Activated B cell treated with CpG ODN at 0.5 μM for 24 hours (primary cell): Measurements from ENCODE around the gene IQCF2. TPM values are rescaled to one million over a fixed set of nuclear protein-coding genes. Genes with fewer than 3 reads are reported as not detected.

Experiments
- ATAC-seq: fragments of 200-7000 bp; cut with Tn5 transposase; one replicate; pipeline ENCODE4 v1.10.0; 2021; ENCODE audit warnings: low read depth, mild to moderate bottlenecking, moderate library complexity
- CTCF ChIA-PET: fragments of 350-600 bp; sonication (Branson Sonifier 250); formaldehyde crosslinking; loops from one replicate; lab custom pipeline; 2021; ENCODE audit warnings: antibody characterized with exemption; lab: Charles Lee
- POLR2A ChIA-PET: fragments of 350-600 bp; sonication (Branson Sonifier 250); formaldehyde crosslinking; loops from one replicate; lab custom pipeline; 2021; ENCODE audit warnings: antibody characterized with exemption; lab: Charles Lee
- DNase-seq: peaks from one replicate; pipeline ENCODE4 v3.0.0; 2022
- H3K27ac Mint-ChIP-seq: one replicate; pipeline ENCODE4 v1.8.0; 2020; ENCODE audit warnings: mixed read lengths
- H3K27me3 Mint-ChIP-seq: one replicate; pipeline ENCODE4 v1.8.0; 2021; ENCODE audit warnings: mixed read lengths
- H3K36me3 Mint-ChIP-seq: one replicate; pipeline ENCODE4 v1.8.0; 2021; ENCODE audit warnings: low read depth, mixed read lengths
- H3K4me1 Mint-ChIP-seq: one replicate; pipeline ENCODE4 v1.8.0; 2021; ENCODE audit warnings: mixed read lengths
- H3K4me3 Mint-ChIP-seq: one replicate; pipeline ENCODE4 v1.8.0; 2020; ENCODE audit warnings: mild to moderate bottlenecking, mixed read lengths
- H3K9me3 Mint-ChIP-seq: one replicate; pipeline ENCODE4 v1.8.0; 2020; ENCODE audit warnings: mixed read lengths
- CTCF ChIP-seq: fragments of 200-600 bp; IDR thresholded peaks from one replicate; pipeline ENCODE4 v1.8.0; 2022; ENCODE audit warnings: antibody characterized with exemption, mild to moderate bottlenecking
- intact Hi-C: fragments of 100-400 bp; cut with micrococcal nuclease; formaldehyde crosslinking; loops from one replicate; pipeline ENCODE4 v1.15.1; 2024
- total RNA-seq: library from RNA; stranded (reverse); gene quantifications from 2 replicates; pipeline ENCODE4 v1.2.3, GENCODE V29; 2022

IQCF2 gene
- total RNA-seq, 1 donor from 2014 or later, result not detected

- H3K27ac Mint-ChIP-seq, result no peak overlapping the region
- no peak for TF ChIP-seq CTCF
- DNase-seq (no peak), ATAC-seq (no peak)
- intact Hi-C loops, result no loop called here
- peaks cover 29% of the 10 kb centered on the region for H3K27me3 Mint-ChIP-seq
- no peaks in the 10 kb centered on the region for H3K36me3 Mint-ChIP-seq
- POLR2A ChIA-PET, result no interaction called here
- H3K9me3 Mint-ChIP-seq, result no peaks in the 10 kb centered on the region
- H3K4me3 Mint-ChIP-seq, result no peak overlapping the region
- CTCF ChIA-PET, result no interaction called here
- no peaks in the 10 kb centered on the region for H3K4me1 Mint-ChIP-seq
Measured at GRCh38 chr3:51869304-51869703, 7.9 kb downstream of the IQCF2 start.

GRCh38 chr3:51873253-51873766 lies 11.9 kb downstream of the IQCF2 start:
- Mint-ChIP-seq H3K9me3 (no peaks in the 10 kb centered on the region), H3K27me3 (peaks cover 29% of the 10 kb centered on the region), H3K4me1 (no peaks in the 10 kb centered on the region), H3K27ac (no peak overlapping the region), H3K4me3 (no peak overlapping the region), H3K36me3 (no peaks in the 10 kb centered on the region)
- ATAC-seq, result no peak
- POLR2A ChIA-PET, result no interaction called here
- CTCF ChIA-PET, result no interaction called here
- no peak for DNase-seq
- intact Hi-C loops, result no loop called here
- no peak for TF ChIP-seq CTCF

GRCh38 chr3:51873876-51874275 lies 12.5 kb downstream of the IQCF2 start:
- H3K27me3 Mint-ChIP-seq, result peaks cover 29% of the 10 kb centered on the region
- no peaks in the 10 kb centered on the region for H3K36me3 Mint-ChIP-seq
- ChIA-PET POLR2A (no interaction called here), CTCF (no interaction called here)
- TF ChIP-seq CTCF, result no peak
- H3K9me3 Mint-ChIP-seq, result no peaks in the 10 kb centered on the region
- intact Hi-C loops, result no loop called here
- H3K27ac Mint-ChIP-seq, result no peak overlapping the region
- ATAC-seq (no peak), DNase-seq (no peak)
- no peaks in the 10 kb centered on the region for H3K4me1 Mint-ChIP-seq
- no peak overlapping the region for H3K4me3 Mint-ChIP-seq

DNA sequence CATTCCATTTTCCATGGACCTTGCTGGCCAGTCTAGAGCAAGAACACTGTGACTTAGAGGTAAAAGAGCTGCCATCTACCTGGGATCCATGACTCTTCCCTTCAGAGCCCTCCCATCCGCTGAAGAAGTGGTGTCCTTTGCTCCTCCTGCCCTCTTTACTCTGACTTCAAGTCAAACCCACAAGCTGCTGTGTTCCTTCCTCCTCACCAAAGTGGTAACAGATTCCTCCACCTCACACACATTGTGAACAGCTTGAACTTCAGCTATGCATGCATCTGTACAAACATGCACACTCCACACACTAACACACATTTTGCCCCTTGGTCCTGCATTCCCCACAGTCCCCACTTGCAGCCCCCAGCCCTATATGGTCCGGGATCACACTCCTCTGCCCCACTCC lies 13.0 kb downstream of the IQCF2 start:
- no peak for TF ChIP-seq CTCF
- Mint-ChIP-seq H3K27me3 (peaks cover 24% of the 10 kb centered on the region), H3K36me3 (no peaks in the 10 kb centered on the region), H3K4me1 (no peaks in the 10 kb centered on the region), H3K27ac (no peak overlapping the region), H3K9me3 (no peaks in the 10 kb centered on the region), H3K4me3 (no peak overlapping the region)
- ATAC-seq (no peak), DNase-seq (no peak)
- ChIA-PET POLR2A (no interaction called here), CTCF (no interaction called here)
- intact Hi-C loops, result no loop called here

DNA sequence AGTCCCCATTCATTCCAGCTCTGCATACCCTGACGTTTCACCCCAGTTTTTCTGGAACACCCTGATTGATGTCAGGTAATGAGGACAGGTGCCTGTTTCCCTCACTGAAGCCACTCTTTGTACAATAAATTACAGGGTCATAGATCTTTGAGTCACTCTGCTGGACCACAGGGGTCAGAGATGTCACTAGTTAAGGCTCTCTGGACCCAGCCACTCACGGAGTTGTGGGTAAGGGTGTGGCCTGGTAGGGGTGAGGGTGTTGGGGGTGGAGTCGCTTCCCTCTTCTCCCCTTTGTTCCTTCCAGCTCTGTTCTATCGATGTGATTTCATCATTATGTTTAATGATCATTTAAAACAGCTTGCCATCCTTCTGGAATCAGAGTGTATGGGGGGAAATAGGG lies 13.5 kb downstream of the IQCF2 start:
- intact Hi-C loops, result no loop called here
- POLR2A ChIA-PET, result no interaction called here
- DNase-seq, result no peak
- H3K4me3 Mint-ChIP-seq, result no peak overlapping the region
- H3K36me3 Mint-ChIP-seq, result no peaks in the 10 kb centered on the region
- TF ChIP-seq CTCF, result no peak
- H3K27me3 Mint-ChIP-seq, result peaks cover 20% of the 10 kb centered on the region
- ATAC-seq, result no peak
- no peaks in the 10 kb centered on the region for H3K9me3 Mint-ChIP-seq
- CTCF ChIA-PET, result no interaction called here
- H3K4me1 Mint-ChIP-seq, result no peaks in the 10 kb centered on the region
- H3K27ac Mint-ChIP-seq, result no peak overlapping the region
